Heart left ventricle (tissue), 16 donors: ENCODE data around the gene E4F1. TPM values are rescaled to one million over a fixed set of nuclear protein-coding genes. Genes with fewer than 3 reads are reported as not detected.

Experiments
- ATAC-seq, 4 donors: fragments of 200-7000 bp; cut with Tn5 transposase; one replicate each; pipeline ENCODE4 v1.9.1; 2020 to 2022; ENCODE audit warnings: moderate library complexity in 4 of 4, mild to moderate bottlenecking in 3 of 4, moderate number of reproducible peaks in 1 of 4
- DNase-seq, 5 donors: peaks; one replicate each; pipeline ENCODE4 v3.0.0-alpha.2; 2020
- H3K27ac ChIP-seq, 12 donors: fragments of 200-600 bp; sonication (generic) in 4 of 12; one replicate each; pipeline versions ENCODE4 v1.5.0 to v1.8.0; 2016 to 2022; ENCODE audit warnings: mild to moderate bottlenecking in 2 of 12
- H3K27me3 ChIP-seq, 9 donors: fragments of 200-600 bp; sonication (generic) in 2 of 9; one replicate each; pipeline versions ENCODE4 v1.5.1 to v1.8.0; 2016 to 2022; ENCODE audit warnings: mild to moderate bottlenecking in 3 of 9
- H3K36me3 ChIP-seq, 9 donors: fragments of 200-600 bp; sonication (generic) in 2 of 9; one replicate each; pipeline versions ENCODE4 v1.5.0 to v1.8.0; 2018 to 2022; ENCODE audit warnings: mild to moderate bottlenecking in 2 of 9
- H3K4me1 ChIP-seq, 12 donors: fragments of 200-600 bp; sonication (generic) in 4 of 12; one replicate each; pipeline versions ENCODE4 v1.5.0 to v1.8.0; 2016 to 2022; ENCODE audit warnings: mild to moderate bottlenecking in 3 of 12
- H3K4me3 ChIP-seq, 12 donors: fragments of 200-600 bp; sonication (generic) in 4 of 12; one replicate each; pipeline versions ENCODE4 v1.5.0 to v1.8.0; 2017 to 2022; ENCODE audit warnings: mild to moderate bottlenecking in 9 of 12, moderate library complexity in 4 of 12
- H3K9me3 ChIP-seq, 12 donors: fragments of 200-600 bp; sonication (generic) in 4 of 12; one replicate each; pipeline versions ENCODE4 v1.5.0 to v1.8.0; 2016 to 2022; ENCODE audit warnings: mild to moderate bottlenecking in 1 of 12
- POLR2A ChIP-seq, 2 donors: fragments of 450-650 bp; IDR thresholded peaks; one replicate each; pipeline ENCODE4 v1.6.1; 2017; ENCODE audit warnings: antibody characterized with exemption in 2 of 2, mild to moderate bottlenecking in 2 of 2, moderate library complexity in 2 of 2
- WGBS, 4 donors: extraction: QIAGEN DNeasy Blood & Tissue Kit in 2 of 4; methylation state at CpG; one replicate each; pipeline versions ENCODE4 v1.1.5 to v1.1.7; 2013 to 2018; 5-methylcytosine and 5-hydroxymethylcytosine counted together
- intact Hi-C, 10 donors: fragments of 100-400 bp; cut with DNase I; formaldehyde crosslinking; loops; one replicate each; pipeline versions ENCODE4 v1.11.1 to v1.14.2; 2022
- polyA plus RNA-seq, 2 donors: library from polyadenylated mRNA; stranded (reverse); fragments of 200-250 nt; gene quantifications; one replicate each; pipeline ENCODE4 v1.2.3, GENCODE V29; 2013
- total RNA-seq, 9 donors: library from RNA; depleted of rRNA in 2 of 9; stranded (reverse); fragments of >200 nt in 2 of 9; fragmentation: NEBNext Ultra II Directional in 3 of 9; extraction: Animal tissue kit (Norgen Biotek cat#: 25700) in 3 of 9; gene quantifications; one replicate each; pipeline versions ENCODE4 v1.1.0 to v1.2.4, GENCODE V29; 2016 to 2023
- TF ChIP-seq, protein P1 (sequence below), 12 donors: fragments of 200-600 bp; sonication (generic) in 4 of 12; IDR thresholded peaks; one replicate each; pipeline versions ENCODE4 v1.5.0 to v1.8.0; 2018 to 2022; ENCODE audit warnings: antibody characterized with exemption in 12 of 12, mild to moderate bottlenecking in 5 of 12
- donor health status: ischemic (EF 13 %, LVEDD 7.1; RV severe dilation, severe dysfunction).
- donor health status: healthy with polysubstance abuse.
- donor health status: DM: no; HTN: yes; CAD: no.
- donor health status: DM: no; HTN: no; CAD: no.
- donor health status: ischemic (EF 25% LVEDD 6.9; RV normal size, moderate dysfunction).
- donor health status: ischemic (EF 25% LVEDD 5.7; RV mildly dilated, moderate dysfunction).
- donor health status: healthy.
- donor health status: DM: yes; HTN: yes; CAD: no.
- donor health status: ischemic (EF 35%, LVEDD 5.7; RV mildly dilated, moderate dysfunction).
- donor health status: nonischemic (EF 11% LVEDD 7.7; RV severe dilation, severe dysfunction).
- donor health status: DM: yes; HTN: yes; CAD: no.
- donor health status: PGD.
- donor health status: ischemic (EF 29% LVEDD 5.4; RV normal size, mild dysfunction).
- donor health status: nonischemic (EF 23%, LVEDD 6.1; RV moderate dilation, normal function).

E4F1 gene
- total and polyA plus RNA-seq, 11 donors: 8.4 to 27.3 (median 12.7) TPM

DNA sequence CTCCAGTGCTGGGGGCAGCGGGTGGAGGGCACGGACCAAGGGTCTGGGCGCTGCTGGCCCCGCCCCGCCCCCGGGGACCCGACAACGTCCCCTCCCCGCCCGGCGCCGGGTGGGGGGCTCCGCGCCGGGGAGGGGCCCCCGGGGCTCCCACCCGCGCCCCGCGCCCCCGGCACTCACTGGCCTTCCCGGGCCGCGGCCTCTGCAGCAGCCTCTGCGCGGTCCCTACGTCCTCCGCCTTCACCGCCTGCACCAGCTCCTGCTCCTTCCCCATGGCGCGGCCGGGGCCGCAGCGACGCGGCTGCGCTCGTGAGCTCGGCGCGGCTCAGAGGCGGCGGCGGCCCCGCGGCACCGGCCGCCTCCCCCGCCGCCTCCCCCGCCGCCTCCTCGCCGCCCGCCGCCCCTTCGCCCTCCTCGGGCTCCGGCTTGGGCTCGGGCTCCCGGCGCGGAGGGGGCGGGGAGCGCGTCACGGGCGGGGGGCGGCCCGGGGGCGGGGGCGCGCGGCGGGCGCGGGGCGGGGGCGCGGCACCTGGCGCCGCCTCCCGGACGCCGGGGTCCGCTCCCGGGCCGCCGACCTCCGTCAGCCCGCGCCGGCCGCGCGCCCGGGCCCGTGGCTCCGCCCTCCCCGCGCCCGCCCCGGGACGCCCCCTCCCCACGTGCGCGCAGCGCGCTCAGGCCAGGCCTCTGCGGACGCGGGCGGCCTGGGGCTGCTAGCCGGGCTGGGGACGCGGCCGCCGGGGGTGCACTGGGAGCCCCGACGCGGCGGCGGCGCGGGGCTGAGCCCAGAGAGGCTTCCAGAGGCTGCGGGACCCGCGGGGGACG, 27.0 kb upstream of the E4F1 start, which contains the start of gene CASKIN1:
Gene CASKIN1, minus strand, starts transcription at position 444 of the 819 bp plus-strand sequence. Its CDS starts 173 bp downstream, at position 271.
- no peaks in the 10 kb centered on the region for H3K9me3 ChIP-seq
- H3K27ac ChIP-seq: no peak within 1 kb of the TSS
- peaks cover 0 to 22% (median 8%) of the 10 kb centered on the region in 12 donors for H3K4me1 ChIP-seq
- TF ChIP-seq POLR2A (IDR thresholded peaks at IDR 0.05): no peak
- TF ChIP-seq, protein P1, sequence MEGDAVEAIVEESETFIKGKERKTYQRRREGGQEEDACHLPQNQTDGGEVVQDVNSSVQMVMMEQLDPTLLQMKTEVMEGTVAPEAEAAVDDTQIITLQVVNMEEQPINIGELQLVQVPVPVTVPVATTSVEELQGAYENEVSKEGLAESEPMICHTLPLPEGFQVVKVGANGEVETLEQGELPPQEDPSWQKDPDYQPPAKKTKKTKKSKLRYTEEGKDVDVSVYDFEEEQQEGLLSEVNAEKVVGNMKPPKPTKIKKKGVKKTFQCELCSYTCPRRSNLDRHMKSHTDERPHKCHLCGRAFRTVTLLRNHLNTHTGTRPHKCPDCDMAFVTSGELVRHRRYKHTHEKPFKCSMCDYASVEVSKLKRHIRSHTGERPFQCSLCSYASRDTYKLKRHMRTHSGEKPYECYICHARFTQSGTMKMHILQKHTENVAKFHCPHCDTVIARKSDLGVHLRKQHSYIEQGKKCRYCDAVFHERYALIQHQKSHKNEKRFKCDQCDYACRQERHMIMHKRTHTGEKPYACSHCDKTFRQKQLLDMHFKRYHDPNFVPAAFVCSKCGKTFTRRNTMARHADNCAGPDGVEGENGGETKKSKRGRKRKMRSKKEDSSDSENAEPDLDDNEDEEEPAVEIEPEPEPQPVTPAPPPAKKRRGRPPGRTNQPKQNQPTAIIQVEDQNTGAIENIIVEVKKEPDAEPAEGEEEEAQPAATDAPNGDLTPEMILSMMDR (IDR thresholded peaks at IDR 0.05): no peak
- ATAC-seq: peak in 1 of 4 donors; percentile 27
- H3K27me3 ChIP-seq: peaks cover 8 to 45% (median 23%) of the 10 kb centered on the region in 9 donors
- DNase-seq: no peak
- no peaks in the 10 kb centered on the region for H3K36me3 ChIP-seq
- WGBS, 4 donors: 0 to 4% (median 1%) methylated on average over 17 to 129 of the region's 129 CpGs
- peak within 1 kb of the TSS; percentile 12 to 63 (median 38) for H3K4me3 ChIP-seq
- intact Hi-C loops: loop anchor here in 1 of 10 donors (10.0 kb wide), 1 partner anchor 298 kb away; no protein-coding TSS in a partner anchor

DNA sequence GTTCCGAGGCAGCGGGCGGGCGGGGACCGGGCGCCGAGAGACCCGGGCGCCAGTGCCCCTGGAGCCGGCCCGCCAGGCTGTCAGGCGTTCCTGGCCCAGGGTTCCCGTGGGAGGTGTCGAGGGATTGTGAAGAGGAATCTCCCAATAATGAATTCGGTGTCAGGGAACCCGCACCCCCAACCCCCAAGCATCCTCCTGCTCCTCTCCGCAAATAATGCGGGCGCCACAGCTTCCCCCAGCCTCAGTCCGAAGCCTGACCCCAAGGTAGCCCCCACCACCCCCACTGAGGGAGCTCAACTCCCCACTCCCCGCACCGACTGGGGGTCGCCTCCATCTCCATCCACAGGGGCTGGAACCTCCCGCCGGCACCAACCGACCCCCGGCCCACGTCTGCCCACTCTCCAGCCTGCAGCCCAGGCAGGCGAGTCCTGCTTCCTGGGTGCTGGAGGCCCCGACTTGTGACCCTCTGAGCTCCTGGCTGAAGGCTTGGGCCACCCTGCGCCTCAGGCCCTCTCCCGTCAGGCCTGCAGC, 26.3 kb upstream of the E4F1 start:
- peaks cover 8 to 45% (median 23%) of the 10 kb centered on the region in 9 donors for H3K27me3 ChIP-seq
- peaks cover 0 to 19% (median 8%) of the 10 kb centered on the region in 12 donors for H3K4me1 ChIP-seq
- no peak for DNase-seq
- H3K27ac ChIP-seq: no peak overlapping the region
- peak overlapping the region in 8 of 12 donors; percentile 4 to 63 (median 34) for H3K4me3 ChIP-seq
- intact Hi-C loops: loop anchor here in 1 of 10 donors (10.0 kb wide), 1 partner anchor 298 kb away; no protein-coding TSS in a partner anchor
- ATAC-seq: no peak
- TF ChIP-seq, protein P1 (IDR thresholded peaks at IDR 0.05): no peak
- no peak for TF ChIP-seq POLR2A (IDR thresholded peaks at IDR 0.05)
- WGBS, 4 donors: 11 to 40% (median 28%) methylated on average over 16 to 32 of the region's 32 CpGs
- no peaks in the 10 kb centered on the region for H3K36me3 ChIP-seq
- no peaks in the 10 kb centered on the region for H3K9me3 ChIP-seq

DNA sequence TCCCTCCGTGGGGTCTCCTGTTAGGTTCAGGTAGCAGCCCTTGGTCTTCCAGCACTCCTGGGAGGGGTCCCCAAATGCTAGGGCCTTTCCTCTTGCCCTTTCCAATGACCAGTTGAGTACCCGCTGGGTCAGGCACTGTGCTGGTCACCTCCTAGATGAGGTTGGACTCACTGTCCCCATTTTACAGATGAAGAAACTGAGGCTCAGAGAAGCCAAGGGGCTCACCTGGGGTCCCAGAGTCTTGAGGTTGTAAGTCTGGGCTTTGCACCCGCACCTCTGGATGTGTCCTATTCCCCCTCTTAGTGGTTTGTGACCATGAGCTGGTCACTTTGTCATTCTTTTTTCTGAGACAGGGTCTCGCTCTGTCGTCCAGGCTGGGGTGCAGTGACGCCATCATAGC, 25.6 kb upstream of the E4F1 start:
- no peak for DNase-seq
- H3K9me3 ChIP-seq: no peaks in the 10 kb centered on the region
- H3K27ac ChIP-seq: no peak overlapping the region
- intact Hi-C loops: loop anchor here in 1 of 10 donors (10.0 kb wide), 1 partner anchor 297 kb away; no protein-coding TSS in a partner anchor
- H3K4me3 ChIP-seq: no peak overlapping the region
- TF ChIP-seq, protein P1 (IDR thresholded peaks at IDR 0.05): no peak
- TF ChIP-seq POLR2A (IDR thresholded peaks at IDR 0.05): no peak
- ATAC-seq: no peak
- H3K4me1 ChIP-seq: peaks cover 0 to 19% (median 8%) of the 10 kb centered on the region in 12 donors
- 81 to 89% (median 87%) methylated on average over 5 to 6 of the region's 6 CpGs for WGBS, 4 donors
- no peaks in the 10 kb centered on the region for H3K36me3 ChIP-seq
- H3K27me3 ChIP-seq: peaks cover 8 to 45% (median 23%) of the 10 kb centered on the region in 9 donors

DNA sequence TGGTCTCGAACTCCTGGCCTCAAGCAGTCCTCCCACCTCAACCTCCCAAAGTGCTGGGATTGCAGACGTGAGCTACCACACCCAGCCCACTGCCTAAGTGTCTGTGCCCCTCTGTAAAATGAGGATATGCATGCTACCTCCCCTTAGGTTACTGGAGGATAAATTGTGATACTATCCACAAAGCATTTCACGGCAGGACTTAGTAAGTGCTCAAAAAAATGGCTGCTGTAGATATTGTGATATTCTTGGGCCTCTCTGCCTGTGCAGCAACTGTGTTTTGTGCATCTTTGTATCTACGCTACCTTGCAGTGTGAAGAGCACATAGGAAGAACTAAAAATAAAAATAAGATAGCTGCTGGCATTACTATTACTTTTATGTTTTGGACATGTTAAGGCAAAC, 25.1 kb upstream of the E4F1 start:
- Histone ChIP-seq H3K4me3 (no peak overlapping the region), H3K36me3 (no peaks in the 10 kb centered on the region), H3K9me3 (no peaks in the 10 kb centered on the region), H3K4me1 (peaks cover 0 to 19% (median 8%) of the 10 kb centered on the region in 12 donors), H3K27me3 (peaks cover 8 to 45% (median 23%) of the 10 kb centered on the region in 9 donors), H3K27ac (no peak overlapping the region)
- WGBS, 4 donors: 63 to 78% (median 65%) methylated on average over 4 of the region's 4 CpGs
- intact Hi-C loops: loop anchor here in 1 of 10 donors (10.0 kb wide), 1 partner anchor 297 kb away; no protein-coding TSS in a partner anchor
- no peak for ATAC-seq
- no peak for DNase-seq
- TF ChIP-seq, protein P1 (IDR thresholded peaks at IDR 0.05): no peak
- TF ChIP-seq POLR2A (IDR thresholded peaks at IDR 0.05): no peak
